GM21717 (cell line): Measurements from ENCODE around the gene MLLT3.

Experiments used
- ATAC-seq: cut with Tn5 transposase; IDR thresholded peaks from one replicate; pipeline ENCODE4 v1.9.1; 2021; ENCODE audit warnings: mild to moderate bottlenecking, moderate library complexity; ENCODE audit not compliant: unreplicated experiment

The MLLT3 gene

GRCh38 chr9:20480249-20480648, 142.1 kb downstream of the MLLT3 start:
- ATAC-seq: no peak

DNA sequence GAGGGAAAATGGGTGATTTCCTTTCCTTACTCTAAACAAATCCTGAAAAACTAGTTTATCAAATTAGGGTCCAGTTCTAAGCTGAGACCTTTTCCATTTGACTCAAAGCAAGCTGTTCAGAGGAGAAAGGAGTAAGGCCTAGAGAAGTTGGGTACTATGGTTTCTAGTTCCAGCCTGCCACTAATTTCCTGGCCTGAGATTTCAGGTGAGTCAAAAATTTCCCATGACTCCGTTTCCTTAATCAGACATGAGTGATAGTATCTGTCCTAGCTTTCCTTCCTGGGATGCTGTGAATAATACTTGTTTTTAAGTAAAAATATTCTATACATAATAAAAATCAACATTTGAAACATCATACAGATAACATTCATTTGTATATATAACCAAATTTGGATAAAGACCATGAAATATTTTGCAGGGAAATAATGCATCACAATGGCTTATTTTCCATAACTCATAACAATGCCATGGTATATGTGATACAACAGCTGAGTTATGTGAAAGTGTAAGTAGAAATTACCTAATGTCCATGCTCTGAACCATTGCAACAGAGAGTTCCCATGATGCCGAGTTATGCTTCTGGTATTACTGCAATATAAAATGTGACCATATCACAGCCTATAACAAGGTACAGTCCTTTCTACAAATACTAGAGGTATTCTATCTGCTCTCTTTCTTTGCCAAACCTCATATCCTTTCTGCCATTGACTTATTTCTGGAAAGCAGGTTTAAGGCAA, 142.7 kb downstream of the MLLT3 start:
- peak; percentile 81 for ATAC-seq

GRCh38 chr9:20478786-20479185, 143.5 kb downstream of the MLLT3 start:
- no peak for ATAC-seq

GRCh38 chr9:20477940-20478620, 144.2 kb downstream of the MLLT3 start:
- no peak for ATAC-seq

DNA sequence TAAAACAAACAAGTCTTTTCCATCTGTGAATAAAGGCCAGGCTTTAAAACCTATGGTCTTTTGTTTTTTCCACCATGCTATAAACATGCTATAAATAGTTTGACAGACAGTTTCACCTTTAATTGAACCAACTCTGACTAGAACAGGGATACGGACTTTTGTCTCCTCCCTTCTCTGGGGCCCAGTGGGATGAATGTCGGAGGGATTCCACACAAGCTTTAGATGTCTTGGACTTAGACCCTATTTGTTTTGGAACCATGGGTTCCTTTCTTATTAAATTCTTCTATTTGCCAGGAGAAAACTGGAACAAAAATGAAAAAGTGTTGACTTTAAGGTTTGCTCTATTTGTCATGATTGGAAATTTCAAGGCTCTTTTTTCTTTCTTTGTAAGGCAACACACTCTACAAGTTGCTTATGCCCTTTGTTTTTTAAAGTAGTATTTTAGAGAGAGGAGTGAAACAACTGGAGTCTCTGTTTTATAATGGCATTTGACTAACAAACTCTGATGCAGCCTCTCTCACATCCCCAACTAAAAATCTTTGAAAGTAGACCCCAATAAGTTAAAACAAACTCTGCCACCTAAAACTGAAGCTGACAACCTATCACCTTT, 145.3 kb downstream of the MLLT3 start:
- ATAC-seq: no peak

GRCh38 chr9:20474496-20474895, 147.8 kb downstream of the MLLT3 start:
- no peak for ATAC-seq

DNA sequence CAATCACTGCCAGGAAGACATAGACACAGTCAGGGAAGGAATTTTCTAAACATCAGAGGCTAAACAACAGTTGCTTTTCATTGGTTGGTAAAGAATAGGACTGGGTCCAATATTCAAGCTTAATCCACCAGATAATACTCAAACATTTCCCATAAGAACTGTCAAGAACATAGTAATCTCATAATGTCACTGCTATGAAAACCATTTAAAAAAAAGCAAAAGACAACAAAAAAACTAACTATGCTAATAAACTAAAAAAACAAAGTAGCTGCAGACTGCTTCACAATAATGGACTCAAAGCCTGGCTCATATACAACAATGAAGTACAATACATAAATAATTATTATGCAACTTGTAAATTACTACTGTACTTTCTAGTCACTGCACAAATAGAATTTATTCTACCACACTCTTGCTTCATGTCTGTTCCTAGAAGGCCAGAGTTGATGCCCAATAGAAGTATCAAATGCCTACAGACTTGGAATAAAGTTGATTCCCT, 148.7 kb downstream of the MLLT3 start:
- no peak for ATAC-seq

DNA sequence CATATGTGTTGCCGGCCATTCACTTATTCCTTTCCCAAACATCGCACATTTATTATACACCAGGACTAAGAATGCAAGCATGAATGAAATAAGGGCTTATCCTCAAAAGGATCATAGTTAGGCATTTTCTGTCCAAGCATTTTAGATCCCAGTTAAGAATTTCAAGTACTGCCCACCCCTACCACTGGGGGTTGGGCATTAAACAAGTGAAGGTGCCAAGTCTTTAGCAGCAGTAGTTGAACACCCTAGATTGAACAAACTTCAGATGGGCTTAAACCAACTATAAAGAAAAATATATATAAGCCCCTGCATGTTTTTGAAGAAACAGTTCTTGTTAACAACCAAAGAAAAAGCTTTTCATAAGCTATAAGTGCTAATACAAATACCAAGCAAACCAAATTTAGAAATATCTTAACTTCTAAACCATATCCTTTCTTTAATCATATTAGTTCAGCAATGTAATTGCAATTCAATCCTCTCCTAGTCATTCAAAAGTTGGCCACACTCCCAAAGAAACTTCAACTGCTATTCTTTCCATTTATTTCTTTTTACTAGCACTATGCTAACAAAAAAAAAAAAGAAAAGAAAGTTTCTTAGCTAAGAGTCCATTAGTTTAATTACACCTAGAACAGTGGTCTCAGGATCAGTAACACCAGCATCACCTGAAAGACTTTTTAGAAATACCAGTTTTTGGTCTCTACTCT, 149.8 kb downstream of the MLLT3 start:
- ATAC-seq: no peak

DNA sequence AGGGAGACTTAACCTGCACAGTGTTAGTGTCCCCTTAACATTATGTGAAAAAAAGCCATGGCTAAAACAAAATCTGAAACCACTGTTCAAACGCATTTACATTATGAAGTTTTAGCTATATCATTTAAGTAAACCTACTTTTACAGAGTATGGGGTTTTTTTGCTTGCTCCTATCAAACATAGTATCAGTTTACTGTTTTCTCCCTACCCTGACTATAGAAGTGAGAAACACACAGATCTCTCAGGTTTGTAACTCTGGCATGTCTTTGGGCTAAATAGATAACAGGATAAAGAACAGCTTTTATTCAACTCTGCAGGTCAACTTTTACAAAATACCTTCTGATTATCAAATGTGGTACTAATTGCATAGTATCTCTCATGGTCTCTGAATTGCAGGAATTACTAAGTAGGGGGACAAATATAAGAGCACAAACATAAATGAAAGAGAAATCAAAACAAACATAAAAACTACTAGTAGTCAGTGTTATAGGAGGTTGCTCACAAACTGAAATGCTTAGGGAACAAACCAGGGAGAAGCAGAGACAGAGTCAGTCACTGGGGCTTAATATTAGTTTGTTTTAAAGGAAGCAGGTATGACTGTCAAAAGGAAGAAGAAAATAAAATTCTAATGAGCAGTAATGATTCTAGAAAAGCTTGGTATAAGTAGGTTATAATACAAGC, 155.8 kb downstream of the MLLT3 start:
- ATAC-seq: no peak

DNA sequence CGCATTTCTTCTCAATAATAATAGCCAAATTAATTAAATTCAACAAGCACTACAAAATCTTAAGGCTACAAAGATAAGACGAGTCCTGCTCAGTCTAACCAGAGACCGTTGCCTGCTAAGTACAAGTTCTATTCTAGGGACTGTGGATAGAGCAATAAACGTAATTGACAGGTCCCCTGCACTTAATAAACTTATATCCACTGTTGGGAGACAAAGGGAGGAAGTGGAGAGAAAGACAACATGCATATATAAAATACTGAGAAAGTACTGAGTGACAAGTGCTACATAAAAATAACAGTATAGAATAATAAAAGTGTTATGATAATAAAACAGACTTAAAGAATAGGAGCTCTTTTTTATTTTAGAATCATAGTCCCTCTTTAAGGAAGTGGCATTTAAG, 158.1 kb downstream of the MLLT3 start:
- no peak for ATAC-seq

DNA sequence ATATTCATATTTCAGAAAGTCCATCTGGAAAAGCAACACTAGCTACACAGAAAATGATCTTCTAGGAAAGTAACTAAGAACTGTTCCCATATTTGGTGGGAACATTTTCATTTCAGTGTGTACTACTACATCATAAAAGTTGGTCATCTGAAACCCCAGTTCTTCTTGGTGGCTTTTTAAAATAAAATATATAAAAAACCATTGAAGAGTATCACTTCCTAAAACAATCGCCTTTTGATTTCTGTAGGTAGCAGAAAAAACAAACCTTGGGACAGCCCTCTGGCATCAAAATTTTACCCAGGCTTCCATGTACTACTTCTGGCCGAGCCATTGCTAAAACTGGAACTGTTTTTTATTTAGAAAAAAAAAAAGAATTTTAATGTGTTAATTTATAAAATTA, 158.5 kb downstream of the MLLT3 start:
- ATAC-seq: no peak

GRCh38 chr9:20462410-20462809, 159.9 kb downstream of the MLLT3 start:
- ATAC-seq: no peak

- no peak for ATAC-seq
Measured at GRCh38 chr9:20447291-20447690, 175.0 kb downstream of the MLLT3 start.

DNA sequence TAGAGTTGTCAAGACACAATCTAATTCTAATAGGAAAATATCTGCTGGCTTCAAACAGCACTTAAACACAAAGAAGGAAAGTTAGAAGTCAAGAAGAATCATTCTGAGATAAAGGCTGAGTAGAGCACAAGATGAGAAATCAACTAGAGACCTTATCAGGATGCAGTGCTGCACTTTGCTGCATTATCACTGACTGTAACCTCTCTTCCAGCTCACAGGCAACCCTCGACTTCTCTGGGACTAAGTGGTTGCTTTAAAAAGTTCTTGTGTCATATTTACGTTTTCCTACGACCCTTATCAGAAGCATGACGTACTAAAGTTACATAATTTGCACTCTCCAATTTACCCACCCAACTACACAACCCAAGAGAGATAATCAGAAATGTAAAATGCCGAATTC, 176.1 kb downstream of the MLLT3 start:
- no peak for ATAC-seq

DNA sequence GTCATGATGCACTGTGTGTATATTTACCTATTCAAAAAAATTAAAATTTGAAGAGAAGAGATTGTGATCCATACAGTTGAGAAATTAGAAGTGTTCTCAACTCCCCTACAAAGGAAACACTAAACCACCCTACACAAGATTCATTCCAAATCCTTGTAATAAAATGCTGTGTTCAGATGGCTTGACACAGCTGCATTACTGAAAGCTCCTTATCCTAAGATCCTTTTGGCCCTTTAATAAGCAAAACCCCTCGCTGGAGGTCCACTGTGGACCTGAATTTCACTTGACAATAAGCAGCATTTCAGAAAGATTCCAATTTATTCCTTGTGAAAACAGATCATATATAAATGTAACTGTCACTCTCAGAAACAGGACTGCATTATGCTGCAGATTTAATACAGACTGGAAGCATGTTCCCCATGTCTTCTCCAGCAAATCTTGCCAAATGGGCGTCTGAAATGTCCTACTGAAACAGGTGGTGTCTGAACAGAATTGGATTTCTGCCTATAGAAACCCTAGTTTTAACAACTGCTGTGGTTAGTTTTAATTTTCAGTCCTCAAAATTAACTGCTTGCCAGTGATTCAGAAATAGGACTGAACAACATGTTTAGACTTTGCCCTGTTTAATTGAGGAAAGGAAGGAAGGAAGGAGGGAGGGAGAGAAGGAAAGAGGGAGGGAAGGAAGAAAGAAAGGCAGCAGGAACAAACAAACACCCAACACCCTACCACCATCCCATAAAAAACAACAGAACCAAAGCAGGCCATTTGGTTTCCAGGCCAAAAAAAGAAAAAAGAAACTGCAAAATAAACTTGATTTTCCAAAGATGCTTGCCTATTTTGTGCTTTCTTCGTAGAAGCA, 179.6 kb downstream of the MLLT3 start:
- ATAC-seq: no peak

DNA sequence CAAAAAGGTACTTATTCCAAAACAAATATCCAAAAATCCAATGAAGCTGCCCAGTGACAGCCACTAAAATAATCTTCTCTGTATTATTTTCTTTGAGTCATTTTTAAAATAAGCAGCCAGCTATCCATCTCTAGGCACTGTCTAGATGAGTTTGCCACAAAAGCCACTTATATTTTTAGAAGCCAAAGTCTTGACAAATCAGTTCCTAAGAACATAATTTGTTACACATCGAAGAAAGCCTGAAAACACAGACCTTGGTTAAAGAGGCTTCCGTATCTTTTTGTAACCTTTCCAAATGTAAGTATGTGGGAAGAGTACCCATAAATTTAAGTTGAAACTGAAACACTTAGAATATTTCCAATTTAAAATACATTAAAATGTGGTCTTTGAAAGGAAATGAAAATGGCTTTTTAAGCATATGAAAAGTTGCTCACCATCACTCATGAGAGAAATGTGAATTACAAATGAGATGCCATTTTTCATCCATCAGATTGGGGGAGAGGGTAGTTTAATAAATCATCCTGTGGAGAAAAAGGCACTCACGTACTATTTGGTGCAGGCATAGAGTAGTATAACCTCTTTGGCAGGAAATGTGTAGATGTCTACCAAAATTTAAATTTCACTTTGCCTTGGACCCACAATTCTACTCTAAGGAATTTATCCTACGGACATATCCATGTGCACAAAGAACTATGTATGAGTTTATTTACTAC, 180.4 kb downstream of the MLLT3 start:
- no peak for ATAC-seq

DNA sequence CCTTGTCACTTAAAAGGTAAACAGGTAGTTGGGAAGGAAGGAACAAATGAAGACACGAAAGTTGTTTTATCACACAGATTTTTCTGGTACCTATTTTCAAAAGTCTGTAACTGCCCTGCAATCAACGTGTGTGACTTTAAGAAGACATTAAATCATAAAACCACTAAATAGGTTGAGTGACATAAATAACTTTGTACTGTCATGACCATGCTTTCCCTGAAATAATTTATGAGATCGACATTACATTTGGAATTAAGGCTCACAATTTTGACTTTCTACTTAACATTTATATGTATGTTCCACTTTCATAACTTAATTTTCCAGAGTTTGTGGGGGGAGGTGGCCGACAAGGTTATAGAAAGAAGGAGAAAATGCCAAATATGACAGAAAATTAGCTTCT, 181.1 kb downstream of the MLLT3 start:
- ATAC-seq: no peak

- no peak for ATAC-seq
Measured at GRCh38 chr9:20437476-20437875, 184.8 kb downstream of the MLLT3 start.

DNA sequence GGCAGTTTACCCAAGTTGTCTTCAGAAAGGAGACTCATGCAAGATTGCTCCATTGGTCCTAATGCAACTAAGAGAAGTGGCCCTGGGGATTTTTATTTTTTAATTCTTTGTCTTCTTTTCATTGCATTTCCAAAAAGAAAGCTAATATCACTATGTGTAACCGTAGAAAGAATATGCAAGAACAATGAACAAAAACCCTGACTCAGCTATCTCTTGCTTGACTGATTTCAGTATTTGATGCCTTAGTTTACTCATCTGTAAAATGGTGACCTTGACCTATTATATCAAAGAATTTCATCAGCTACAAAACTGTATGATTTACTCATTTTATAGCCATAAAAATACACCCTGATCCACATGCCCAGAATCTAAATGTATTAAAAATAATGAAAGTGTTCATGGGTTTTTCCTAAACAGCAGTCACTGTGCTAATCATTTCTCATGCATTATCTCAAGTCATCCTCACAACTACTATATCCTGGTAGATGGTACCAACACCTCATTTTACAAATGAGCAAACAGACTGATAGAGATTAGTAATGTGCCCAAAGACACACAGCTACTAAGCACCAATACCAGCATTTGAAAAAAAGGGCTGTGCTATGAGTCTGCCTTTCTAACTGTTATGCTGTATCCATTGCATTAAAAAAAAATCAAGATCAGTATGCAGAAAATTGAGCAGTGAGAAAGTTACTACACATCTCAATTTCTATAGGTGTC, 185.7 kb downstream of the MLLT3 start:
- ATAC-seq: no peak
